NCI-H446 treated with DMSO at 0.1 percent for 48 hours (cell line): ENCODE measurements around the gene PAMR1.

Experiments
- DNase-seq: peaks from one replicate; lab custom pipeline; 2025; lab: John Stamatoyannopoulos, UW

Gene PAMR1

GRCh38 chr11:35398881-35399280 lies 126.5 kb downstream of the PAMR1 start:
- no peak for DNase-seq

GRCh38 chr11:35394941-35395340 lies 130.5 kb downstream of the PAMR1 start:
- no peak for DNase-seq

DNA sequence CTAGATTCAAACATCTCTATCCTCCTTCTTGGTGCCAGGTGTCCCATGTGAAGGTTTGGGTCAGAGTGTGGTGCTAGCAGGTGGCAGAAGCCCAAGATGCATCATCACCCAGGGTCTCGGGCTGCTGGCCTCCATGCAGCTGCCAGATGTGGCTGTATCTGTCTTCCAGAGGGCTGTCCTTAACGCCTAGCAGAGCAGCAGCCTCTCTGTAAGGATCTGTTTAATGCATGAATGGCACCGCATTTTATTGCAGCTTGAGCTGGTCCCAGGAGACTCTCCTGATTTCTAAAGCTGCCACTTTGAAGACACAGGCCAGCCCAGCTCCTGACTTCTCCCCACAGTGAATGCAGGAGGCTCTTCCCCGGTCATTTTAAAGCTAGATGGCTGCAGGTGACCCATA lies 132.3 kb downstream of the PAMR1 start:
- no peak for DNase-seq

GRCh38 chr11:35391922-35392688 lies 133.3 kb downstream of the PAMR1 start:
- peak; percentile 68 for DNase-seq

DNA sequence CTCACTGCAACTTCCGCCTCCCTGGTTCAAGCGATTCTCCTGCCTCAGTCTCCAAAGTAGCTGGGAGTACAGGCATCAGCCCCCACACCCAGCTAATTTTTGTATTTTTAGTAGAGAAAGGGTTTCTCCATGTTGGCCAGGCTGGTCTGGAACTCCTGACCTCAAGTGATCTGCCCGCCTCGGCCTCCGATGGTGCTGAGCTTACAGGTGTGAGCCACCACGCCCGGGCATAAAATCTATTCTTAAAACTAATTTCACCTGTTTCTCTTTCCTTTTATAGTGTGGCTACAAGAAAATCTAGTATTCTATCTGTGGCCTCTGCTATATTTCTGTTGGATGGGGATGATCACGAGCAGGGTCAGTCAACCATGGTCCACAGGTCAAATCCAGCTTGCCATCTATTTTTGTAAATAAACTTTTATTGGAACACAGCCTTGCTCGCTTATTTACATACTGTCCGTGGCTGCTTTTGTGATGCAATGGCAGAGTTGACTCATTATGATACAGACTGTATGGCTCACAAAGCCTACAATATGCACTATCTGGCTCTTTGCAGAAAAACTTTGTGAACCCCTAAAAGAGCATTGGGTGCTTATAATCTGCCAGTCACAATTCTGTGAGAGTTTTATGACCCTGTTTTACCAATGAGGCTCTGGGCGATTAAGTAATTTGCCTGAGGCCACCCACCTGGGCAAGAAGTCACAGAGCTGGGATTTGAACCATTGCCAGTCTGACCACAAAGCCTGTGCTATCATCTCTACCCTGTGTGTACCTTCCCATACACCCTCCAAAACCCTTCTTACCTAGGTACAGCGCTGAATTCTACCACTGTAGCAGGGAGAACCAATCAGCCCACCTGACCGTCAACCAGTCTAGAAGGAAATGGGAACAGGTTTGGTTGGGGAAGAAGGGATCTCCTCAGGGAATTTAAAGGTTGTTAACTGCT lies 134.4 kb downstream of the PAMR1 start:
- no peak for DNase-seq

DNA sequence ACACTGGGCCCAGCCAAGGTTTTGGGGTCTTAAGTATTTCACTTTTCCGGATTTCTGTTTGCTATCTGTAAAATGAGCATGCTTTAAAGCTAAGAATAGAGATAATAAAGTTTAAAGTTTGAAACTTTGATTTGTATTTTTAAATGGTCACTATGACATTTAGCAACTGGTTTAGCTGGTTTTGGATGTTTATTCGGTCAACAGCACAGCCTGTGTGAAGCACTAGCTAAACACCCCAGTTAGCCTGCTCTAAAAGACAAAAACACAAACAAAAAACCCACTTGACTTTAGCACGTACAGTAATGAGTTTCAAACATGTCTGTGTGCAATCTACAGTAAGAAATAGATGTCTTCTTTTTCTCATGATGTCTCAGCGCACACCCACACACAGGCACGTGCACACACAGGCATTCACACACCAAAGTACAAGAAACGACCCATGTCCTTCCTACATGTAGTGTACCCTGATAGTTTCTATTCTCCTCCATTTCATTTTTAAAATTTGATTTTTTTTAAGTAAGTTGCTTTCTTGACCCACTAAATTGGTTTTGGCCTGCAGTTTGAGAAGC lies 135.4 kb downstream of the PAMR1 start:
- no peak for DNase-seq

DNA sequence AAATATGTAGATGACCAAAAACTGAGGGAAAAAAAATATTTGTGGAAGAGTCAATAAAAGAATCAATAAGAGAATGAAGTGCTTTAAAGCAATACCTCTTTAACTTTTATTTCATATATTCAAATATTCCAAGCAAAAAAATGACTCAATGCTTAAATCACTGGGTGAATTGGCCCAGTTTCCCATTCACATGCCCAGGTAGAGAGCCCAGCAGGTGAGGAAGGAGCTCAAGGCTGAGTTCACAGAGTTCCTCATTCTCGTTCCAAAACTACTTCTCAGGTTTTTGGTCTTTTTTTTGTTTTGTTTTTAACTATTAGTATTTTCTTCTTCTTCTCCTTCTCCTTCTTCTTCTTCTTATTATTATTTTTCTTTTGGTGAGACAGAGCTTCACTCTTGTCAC lies 136.3 kb downstream of the PAMR1 start:
- DNase-seq = no peak

GRCh38 chr11:35388061-35388460 lies 137.4 kb downstream of the PAMR1 start:
- no peak for DNase-seq

DNA sequence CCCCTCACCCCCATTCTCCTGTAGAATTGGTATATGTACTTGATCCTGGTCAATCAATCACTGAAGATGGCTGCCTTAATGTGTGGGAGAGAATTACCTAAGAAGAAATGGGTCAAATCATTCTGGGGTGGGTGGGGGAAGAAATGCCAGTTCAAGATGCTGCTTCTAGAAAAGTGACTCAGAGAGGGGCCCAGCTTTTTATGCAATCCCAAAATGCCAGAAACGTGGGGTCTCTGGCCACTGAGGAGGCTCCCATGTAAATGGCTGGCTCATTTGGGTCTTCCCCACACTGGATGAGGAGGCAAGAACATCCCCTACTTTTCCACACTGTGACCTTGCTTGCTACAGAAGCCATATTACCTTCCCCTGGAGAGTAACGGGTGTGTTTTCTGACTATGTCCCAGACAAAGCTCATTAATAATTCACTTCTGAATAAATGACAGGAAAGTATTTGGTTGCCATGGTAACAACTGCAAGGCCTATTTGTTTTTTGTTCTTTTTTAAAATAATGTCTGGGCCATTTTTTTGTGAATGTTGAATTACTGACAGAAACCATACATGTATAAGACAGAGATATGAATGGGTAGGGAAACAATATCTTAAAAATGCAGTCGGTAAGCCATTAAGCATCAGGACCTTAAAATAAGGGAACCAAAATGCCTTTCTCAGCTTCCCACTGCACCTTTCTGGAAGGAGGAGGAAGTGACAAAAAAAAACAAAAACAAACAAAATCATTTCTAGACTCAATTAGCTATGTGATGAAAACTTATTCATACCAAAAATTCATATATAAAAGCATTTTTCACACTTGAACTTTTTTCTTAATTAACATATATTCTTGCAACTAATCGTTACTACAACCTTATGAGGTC lies 138.1 kb downstream of the PAMR1 start:
- DNase-seq = no peak

DNA sequence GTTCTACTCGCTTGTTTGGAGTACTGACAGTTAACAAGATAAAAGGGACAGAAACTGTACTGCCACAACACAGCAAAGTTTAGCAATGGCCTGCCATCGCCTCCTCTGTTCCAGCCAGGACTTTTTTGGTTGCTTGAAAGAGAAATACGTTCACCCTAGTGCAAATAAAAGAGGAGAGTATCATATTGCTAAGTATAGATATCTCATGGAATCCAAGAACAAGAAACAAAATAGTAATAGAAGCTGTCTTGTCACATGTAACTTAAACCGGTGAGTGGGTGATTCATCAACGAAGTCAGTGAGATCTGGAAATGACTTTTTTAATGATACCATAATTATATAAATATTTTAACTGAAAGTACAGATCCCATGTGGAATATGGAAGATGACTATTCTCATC lies 141.5 kb downstream of the PAMR1 start:
- DNase-seq = no peak
